ENCODE measurements around the gene TM4SF1.

- TF ChIP-seq CTCF (IDR thresholded peaks at IDR 0.05) (no peak), POLR2A (IDR thresholded peaks at IDR 0.05) (no peak)
Observed at GRCh38 chr3:149409351-149409750, 31.9 kb upstream of the TM4SF1 start.
